GM18498 (cell line): ENCODE results near the gene VPS33B.

Source experiments
- ATAC-seq: cut with Tn5 transposase; IDR thresholded peaks from one replicate; pipeline ENCODE4 v1.9.1; 2021; ENCODE audit warnings: mild to moderate bottlenecking, moderate library complexity; ENCODE audit not compliant: unreplicated experiment

Gene VPS33B

GRCh38 chr15:90986790-90987507, 35.4 kb downstream of the VPS33B start:
- peak; percentile 67 for ATAC-seq

GRCh38 chr15:90982135-90982534, 40.3 kb downstream of the VPS33B start:
- ATAC-seq, result peak; percentile 35

- ATAC-seq, result peak; percentile 83
Observed at GRCh38 chr15:90981681-90982080, 40.7 kb downstream of the VPS33B start.

- ATAC-seq, result no peak
Observed at GRCh38 chr15:90979582-90979981, 42.8 kb downstream of the VPS33B start.

- ATAC-seq, result no peak
Observed at GRCh38 chr15:90974216-90974615, 48.2 kb downstream of the VPS33B start.

GRCh38 chr15:90972133-90972532, 50.3 kb downstream of the VPS33B start:
- no peak for ATAC-seq

- no peak for ATAC-seq
Observed at GRCh38 chr15:90970274-90970673, 52.1 kb downstream of the VPS33B start.

- ATAC-seq, result no peak
Observed at GRCh38 chr15:90968434-90968833, 54.0 kb downstream of the VPS33B start.

- ATAC-seq, result no peak
Observed at GRCh38 chr15:90967206-90967605, 55.2 kb downstream of the VPS33B start.

- no peak for ATAC-seq
Observed at GRCh38 chr15:90966262-90966661, 56.1 kb downstream of the VPS33B start.

GRCh38 chr15:90962021-90962420, 60.4 kb downstream of the VPS33B start:
- ATAC-seq, result no peak

- no peak for ATAC-seq
Observed at GRCh38 chr15:90960298-90961091, 61.9 kb downstream of the VPS33B start.

- ATAC-seq, result no peak
Observed at GRCh38 chr15:90959894-90960293, 62.5 kb downstream of the VPS33B start.

- no peak for ATAC-seq
Observed at GRCh38 chr15:90959028-90959595, 63.3 kb downstream of the VPS33B start.

- ATAC-seq, result no peak
Observed at GRCh38 chr15:90957791-90958190, 64.6 kb downstream of the VPS33B start.

GRCh38 chr15:90957031-90957790, 65.2 kb downstream of the VPS33B start:
- ATAC-seq, result no peak

- peak; percentile 29 for ATAC-seq
Observed at GRCh38 chr15:90956274-90957030, 65.9 kb downstream of the VPS33B start.

GRCh38 chr15:90955624-90956273, 66.6 kb downstream of the VPS33B start:
- no peak for ATAC-seq

GRCh38 chr15:90954712-90955623, 67.4 kb downstream of the VPS33B start, which contains the start of gene RCCD1:
Gene RCCD1 (plus strand): TSS chr15:90954884. CDS start chr15:90956735, 1,851 bp downstream.
- ATAC-seq, result peak; percentile 94
